Rectal smooth muscle tissue (tissue), 1 donor: Measurements from ENCODE around the gene FOXP1.

Experiments
- H3K27ac ChIP-seq: one replicate; pipeline ENCODE4 v1.7.0; 2013; ENCODE audit warnings: low read depth, low read length, inconsistent platforms
- H3K27me3 ChIP-seq: one replicate; pipeline ENCODE4 v1.7.0; 2013; ENCODE audit warnings: low read length; ENCODE audit not compliant: control insufficient read depth, insufficient read depth
- H3K36me3 ChIP-seq: one replicate; pipeline ENCODE4 v1.7.0; 2013; ENCODE audit warnings: low read length; ENCODE audit not compliant: control insufficient read depth, insufficient read depth
- H3K4me1 ChIP-seq: one replicate; pipeline ENCODE4 v1.7.0; 2013; ENCODE audit warnings: low read length; ENCODE audit not compliant: control insufficient read depth, insufficient read depth
- H3K4me3 ChIP-seq: one replicate; pipeline ENCODE4 v1.7.0; 2013; ENCODE audit warnings: low read length
- H3K9ac ChIP-seq: one replicate; pipeline ENCODE4 v1.7.0; 2013; ENCODE audit warnings: low read length

The FOXP1 gene

DNA sequence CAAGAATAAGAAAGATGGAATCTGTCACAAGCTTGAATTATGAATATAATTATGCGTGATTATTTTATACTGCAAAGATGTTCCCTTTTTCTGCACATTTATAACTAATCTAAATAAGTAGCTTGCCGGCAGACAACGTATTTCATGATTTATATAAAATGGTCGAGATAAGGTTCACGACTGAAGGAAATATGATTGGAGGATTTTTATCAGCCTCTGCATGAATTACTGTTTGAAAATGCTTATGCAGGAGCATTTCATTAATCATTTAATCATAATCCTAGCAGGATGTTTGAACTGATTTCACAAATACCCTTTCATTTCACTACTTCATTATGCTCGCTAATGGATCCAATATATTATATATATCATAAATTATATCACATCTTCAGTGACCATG is 580.0 kb downstream of the FOXP1 start:
- Histone ChIP-seq H3K4me1 (peaks cover 20% of the 10 kb centered on the region), H3K27ac (no peak overlapping the region), H3K4me3 (no peak overlapping the region), H3K9ac (no peak overlapping the region), H3K36me3 (no peaks in the 10 kb centered on the region), H3K27me3 (no peaks in the 10 kb centered on the region)

DNA sequence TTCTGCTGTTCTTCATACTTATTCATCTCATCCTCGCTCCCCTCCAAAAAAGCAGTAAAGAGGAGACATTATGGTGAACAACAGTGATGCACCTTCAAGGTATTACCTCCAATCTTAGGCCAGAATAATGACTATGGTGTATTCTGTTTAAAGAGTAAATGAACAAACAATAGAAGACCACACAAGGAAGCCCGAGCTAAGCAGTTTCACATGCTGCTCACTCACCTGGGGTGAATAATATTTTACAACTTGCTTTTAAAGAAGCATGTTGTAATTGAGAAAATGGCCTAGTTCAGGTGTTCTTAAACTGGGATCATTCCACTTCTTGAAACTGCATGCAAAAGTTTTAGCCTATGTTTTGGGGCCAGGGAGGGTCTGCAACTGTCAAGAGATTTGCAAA is 581.2 kb downstream of the FOXP1 start:
- H3K36me3 ChIP-seq: peaks cover 6% of the 10 kb centered on the region
- H3K9ac ChIP-seq: no peak overlapping the region
- H3K27me3 ChIP-seq: no peaks in the 10 kb centered on the region
- H3K4me1 ChIP-seq: peaks cover 20% of the 10 kb centered on the region
- H3K27ac ChIP-seq: no peak overlapping the region
- no peak overlapping the region for H3K4me3 ChIP-seq

DNA sequence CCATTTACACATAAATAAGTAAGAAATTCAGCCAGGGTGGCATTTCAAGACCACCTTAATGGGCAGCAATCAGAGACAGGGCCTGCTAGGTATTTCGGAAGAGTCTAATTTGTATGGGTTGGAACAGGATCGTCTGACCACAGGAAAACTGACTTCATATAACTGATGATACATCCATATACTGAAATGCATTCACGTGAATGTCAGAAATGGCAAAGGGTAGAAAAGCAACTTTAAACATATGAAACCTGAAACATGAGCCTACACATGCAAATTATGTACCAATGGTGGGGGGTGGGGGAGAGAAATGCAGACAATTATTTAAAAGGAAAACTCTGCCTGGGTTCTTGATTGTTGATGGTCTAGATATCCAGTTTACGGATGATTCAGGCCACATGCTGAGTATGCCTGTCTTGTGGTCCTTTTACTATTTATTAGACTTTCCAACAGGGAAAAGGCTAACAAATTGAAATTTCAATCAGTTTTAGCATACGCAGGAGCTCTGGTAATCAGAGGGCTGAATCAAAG is 582.2 kb downstream of the FOXP1 start:
- Histone ChIP-seq H3K27me3 (no peaks in the 10 kb centered on the region), H3K4me3 (no peak overlapping the region), H3K36me3 (peaks cover 11% of the 10 kb centered on the region), H3K4me1 (peaks cover 16% of the 10 kb centered on the region), H3K27ac (no peak overlapping the region), H3K9ac (no peak overlapping the region)

DNA sequence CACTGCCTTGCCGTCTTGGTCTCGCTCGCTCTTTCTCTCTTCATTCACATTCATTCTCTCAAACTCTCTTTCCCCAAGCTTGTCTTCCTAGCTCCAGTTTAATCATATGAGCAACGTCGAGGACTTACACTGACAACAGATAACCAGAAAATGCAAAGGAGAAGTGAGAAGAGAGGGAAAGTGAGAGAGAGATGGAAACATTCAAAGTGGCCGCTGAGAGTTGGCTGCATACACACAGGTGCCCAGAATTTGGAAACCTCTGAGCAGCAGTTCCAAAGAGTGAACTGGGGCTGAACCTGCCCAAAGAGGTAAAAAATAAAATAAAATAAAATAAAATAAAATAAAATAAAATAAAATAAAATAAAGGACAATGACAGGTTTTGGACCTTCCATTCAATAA is 583.0 kb downstream of the FOXP1 start:
- no peak overlapping the region for H3K27ac ChIP-seq
- H3K27me3 ChIP-seq: no peaks in the 10 kb centered on the region
- H3K36me3 ChIP-seq: peaks cover 11% of the 10 kb centered on the region
- H3K9ac ChIP-seq: no peak overlapping the region
- H3K4me3 ChIP-seq: no peak overlapping the region
- peaks cover 9% of the 10 kb centered on the region for H3K4me1 ChIP-seq

DNA sequence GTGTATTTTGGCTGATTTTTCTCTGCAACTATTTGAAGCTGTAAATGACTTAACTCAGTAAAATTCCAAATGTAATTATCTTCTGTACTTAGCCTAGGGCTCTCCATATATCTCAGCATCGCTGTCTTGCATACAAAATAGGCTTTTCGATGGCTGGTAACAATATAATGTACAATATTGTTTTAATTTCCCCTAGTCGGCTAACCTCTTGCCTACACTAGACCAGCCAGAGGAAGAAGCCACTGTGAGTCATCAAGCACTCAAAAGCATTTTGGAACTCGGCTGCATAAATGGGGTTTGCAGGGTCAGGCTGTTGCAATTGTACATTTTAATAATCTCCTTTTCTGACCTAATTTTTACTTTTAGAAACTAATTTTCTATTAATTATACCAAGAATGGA is 583.8 kb downstream of the FOXP1 start:
- Histone ChIP-seq H3K27ac (no peak overlapping the region), H3K4me3 (no peak overlapping the region), H3K4me1 (peaks cover 8% of the 10 kb centered on the region)

DNA sequence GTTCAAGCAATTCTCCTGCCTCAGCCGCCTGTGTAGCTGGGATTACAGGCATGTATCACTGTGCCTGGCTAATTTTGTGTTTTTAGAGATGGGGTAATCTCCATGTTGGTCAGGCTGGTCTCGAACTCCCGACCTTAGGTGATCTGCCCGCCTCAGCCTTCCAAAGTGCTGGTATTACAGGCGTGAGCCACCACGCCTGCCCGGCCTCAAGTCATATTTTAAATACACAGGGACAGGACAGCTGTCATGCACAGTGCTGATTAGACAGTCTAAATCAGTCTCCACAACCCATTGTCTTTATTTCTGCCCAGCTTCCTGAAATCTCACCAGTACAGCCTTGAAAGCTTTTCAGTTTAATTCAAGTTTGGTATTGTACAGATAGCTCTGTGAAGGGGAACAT is 587.4 kb downstream of the FOXP1 start:
- Histone ChIP-seq H3K36me3 (peaks cover 11% of the 10 kb centered on the region), H3K27ac (no peak overlapping the region), H3K4me1 (peaks cover 2% of the 10 kb centered on the region)

More for the DNA sequence above, 583.8 kb downstream of the FOXP1 start:
- Histone ChIP-seq H3K27me3 (no peaks in the 10 kb centered on the region), H3K36me3 (peaks cover 11% of the 10 kb centered on the region), H3K9ac (no peak overlapping the region)

DNA sequence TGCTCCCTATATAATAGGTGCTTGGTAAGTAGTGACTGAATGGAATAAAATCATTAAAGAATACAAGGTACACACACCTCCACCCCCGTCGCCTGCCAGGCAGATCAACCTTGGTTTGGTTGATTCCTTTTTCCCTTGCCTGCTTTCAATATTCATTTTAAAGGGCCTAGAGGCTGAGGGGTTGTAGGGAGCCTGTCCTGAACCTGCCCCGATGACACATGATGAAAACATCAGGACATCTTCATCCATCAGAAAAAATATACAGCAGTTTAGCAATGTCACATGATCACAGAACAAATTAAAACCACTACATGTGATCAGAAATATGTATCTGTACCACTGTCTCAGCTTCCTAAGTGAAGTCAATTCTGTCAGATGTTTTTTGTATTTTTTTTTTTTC is 588.9 kb downstream of the FOXP1 start:
- H3K27me3 ChIP-seq: no peaks in the 10 kb centered on the region
- H3K4me3 ChIP-seq: no peak overlapping the region
- H3K9ac ChIP-seq: no peak overlapping the region
- peaks cover 6% of the 10 kb centered on the region for H3K4me1 ChIP-seq
- H3K36me3 ChIP-seq: peaks cover 11% of the 10 kb centered on the region
- no peak overlapping the region for H3K27ac ChIP-seq

More for the DNA sequence above, 587.4 kb downstream of the FOXP1 start:
- H3K27me3 ChIP-seq: no peaks in the 10 kb centered on the region
- no peak overlapping the region for H3K4me3 ChIP-seq
- no peak overlapping the region for H3K9ac ChIP-seq

DNA sequence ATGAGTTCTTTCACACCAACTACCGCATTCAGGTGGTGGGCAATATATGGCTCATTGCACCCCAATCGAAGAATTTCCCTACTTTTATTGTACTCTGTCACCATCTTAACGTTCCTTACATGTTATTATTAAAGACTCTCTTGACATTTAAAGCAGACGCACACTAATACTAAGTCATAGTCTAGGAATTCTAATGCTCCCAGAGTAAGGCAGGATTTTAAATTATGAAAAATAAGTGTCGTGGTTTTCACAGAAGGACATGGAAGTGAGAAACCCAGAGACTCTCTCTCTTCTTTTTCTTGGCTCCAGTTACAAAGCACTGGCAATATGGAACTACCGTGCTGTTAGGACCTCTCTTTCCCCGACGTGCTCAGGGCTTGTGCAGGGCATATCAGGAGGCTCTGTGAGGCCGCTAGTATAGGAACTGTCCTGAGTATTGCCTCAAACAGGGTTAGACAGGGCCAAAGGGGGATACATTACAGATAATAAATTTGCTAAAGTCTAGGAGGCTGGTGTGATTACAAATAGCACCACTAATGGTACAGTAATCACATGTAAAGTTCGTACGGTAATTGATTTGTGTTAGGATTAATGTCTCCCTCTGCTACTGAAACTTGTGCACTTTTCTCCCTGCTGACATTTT is 590.8 kb downstream of the FOXP1 start:
- no peak overlapping the region for H3K4me3 ChIP-seq
- H3K9ac ChIP-seq: no peak overlapping the region
- peaks cover 7% of the 10 kb centered on the region for H3K36me3 ChIP-seq
- H3K4me1 ChIP-seq: peaks cover 13% of the 10 kb centered on the region
- H3K27me3 ChIP-seq: no peaks in the 10 kb centered on the region
- peak overlapping the region; percentile 6 for H3K27ac ChIP-seq

DNA sequence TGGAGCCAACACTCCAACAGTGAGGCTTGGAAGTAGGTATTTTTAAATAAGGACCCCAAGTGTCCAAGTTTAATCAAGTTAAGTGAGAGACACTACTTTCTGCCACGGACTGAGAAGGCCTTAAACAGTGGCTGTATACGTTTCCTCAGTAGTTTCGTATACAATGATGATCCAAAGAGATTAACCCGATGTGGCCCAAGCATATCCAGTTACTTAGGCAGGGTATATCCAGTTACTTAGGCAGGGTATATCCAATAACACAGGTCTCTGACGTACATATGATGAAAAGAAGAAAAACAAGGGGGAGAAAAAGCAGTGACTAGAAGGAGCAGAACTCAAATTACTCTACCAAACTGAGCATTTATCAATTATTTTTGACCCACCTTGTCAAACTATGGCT is 591.4 kb downstream of the FOXP1 start:
- Histone ChIP-seq H3K36me3 (peaks cover 3% of the 10 kb centered on the region), H3K4me3 (no peak overlapping the region), H3K4me1 (peaks cover 13% of the 10 kb centered on the region), H3K27ac (peak overlapping the region; percentile 6), H3K9ac (no peak overlapping the region), H3K27me3 (no peaks in the 10 kb centered on the region)

DNA sequence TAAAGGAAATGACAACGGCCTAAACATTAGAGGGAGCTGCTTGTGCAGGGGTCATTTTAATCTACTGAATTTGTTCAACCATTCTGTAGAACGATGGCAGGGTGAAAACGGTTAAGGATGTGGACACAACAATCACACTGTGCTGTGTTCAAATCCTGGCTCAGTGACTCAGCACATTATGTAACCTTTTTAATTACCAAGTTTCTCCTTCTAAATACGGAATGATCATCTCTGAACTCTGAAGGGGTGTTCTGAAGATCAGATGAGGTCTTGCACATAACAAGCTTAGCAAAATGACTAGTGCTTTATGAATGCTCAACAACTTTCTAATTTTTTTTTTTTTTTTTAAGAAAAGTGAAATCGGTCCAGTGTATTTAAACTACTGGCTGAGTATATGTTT is 592.8 kb downstream of the FOXP1 start:
- Histone ChIP-seq H3K36me3 (peaks cover 4% of the 10 kb centered on the region), H3K4me3 (no peak overlapping the region), H3K4me1 (peaks cover 17% of the 10 kb centered on the region), H3K27me3 (no peaks in the 10 kb centered on the region), H3K27ac (peak overlapping the region; percentile 53), H3K9ac (no peak overlapping the region)

DNA sequence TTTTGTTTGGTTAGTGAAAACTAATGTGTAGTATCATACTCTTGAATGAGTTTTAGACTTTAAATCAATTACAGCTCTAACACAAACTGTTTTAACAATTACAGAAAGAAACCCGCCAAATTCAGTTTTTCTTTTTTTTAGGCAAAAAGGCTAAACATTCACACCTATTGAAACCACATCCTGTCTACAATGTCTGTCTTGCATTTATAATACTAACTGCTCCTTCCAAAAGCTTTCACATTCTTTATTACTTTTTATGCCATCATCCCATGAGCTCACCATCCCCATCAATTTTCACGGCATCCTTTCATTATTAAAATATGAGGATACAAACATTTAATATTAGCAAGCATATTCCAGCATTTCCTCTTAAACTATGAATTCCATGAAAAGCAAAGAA is 593.3 kb downstream of the FOXP1 start:
- no peak overlapping the region for H3K9ac ChIP-seq
- H3K4me3 ChIP-seq: no peak overlapping the region
- H3K27me3 ChIP-seq: no peaks in the 10 kb centered on the region
- H3K36me3 ChIP-seq: peaks cover 4% of the 10 kb centered on the region
- H3K27ac ChIP-seq: peak overlapping the region; percentile 53
- H3K4me1 ChIP-seq: peaks cover 21% of the 10 kb centered on the region

DNA sequence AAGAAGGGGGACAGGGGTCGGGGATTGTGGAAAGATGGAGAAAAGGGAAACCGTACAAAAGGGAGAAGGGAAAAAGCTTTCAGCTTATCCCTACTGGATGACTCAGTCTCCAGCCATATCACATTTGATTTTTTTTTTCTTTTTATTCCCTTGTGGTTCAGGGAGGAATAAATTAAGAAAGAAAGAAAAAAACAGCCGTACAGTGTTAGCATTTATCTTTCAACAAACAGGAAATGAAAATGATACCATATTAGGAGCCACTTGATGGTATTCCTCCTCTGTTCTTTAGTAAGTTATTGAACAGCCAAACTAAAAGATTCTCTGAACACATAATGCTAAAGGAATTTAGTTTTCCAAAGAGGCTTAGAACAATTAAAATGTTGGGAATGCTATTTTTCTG is 594.4 kb downstream of the FOXP1 start:
- Histone ChIP-seq H3K9ac (no peak overlapping the region), H3K36me3 (peaks cover 4% of the 10 kb centered on the region), H3K27ac (peak overlapping the region; percentile 53), H3K4me1 (peaks cover 25% of the 10 kb centered on the region), H3K4me3 (no peak overlapping the region), H3K27me3 (no peaks in the 10 kb centered on the region)

DNA sequence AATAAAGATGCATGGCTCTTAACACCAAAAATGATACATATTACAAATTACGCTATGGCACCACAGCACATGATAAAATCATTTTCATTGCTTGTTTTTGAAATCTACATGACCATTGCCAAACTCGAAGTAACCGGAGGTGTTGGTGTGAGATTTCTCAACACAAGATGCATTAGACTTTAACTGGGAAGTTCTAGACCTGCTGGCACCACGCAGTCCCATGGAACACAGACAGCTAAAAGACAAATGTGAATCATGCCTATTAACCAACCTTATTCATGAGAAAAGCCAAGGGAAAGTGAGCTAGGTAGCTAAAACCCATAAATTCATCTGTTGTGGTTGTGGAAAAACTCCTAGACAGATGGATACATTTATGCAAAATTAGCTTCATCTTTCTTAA is 595.4 kb downstream of the FOXP1 start:
- H3K27ac ChIP-seq: no peak overlapping the region
- peaks cover 4% of the 10 kb centered on the region for H3K36me3 ChIP-seq
- no peaks in the 10 kb centered on the region for H3K27me3 ChIP-seq
- no peak overlapping the region for H3K9ac ChIP-seq
- H3K4me3 ChIP-seq: no peak overlapping the region
- H3K4me1 ChIP-seq: peaks cover 30% of the 10 kb centered on the region
